GM06990 (cell line): Measurements from ENCODE around the gene NEDD4L.

Experiments used
- DNase-seq: peaks from one replicate; pipeline ENCODE4 v3.0.0-alpha.2; 2011; ENCODE audit not compliant: insufficient read length; ENCODE audit errors: extremely low read depth
- H3K27me3 ChIP-seq: replicated peaks from 2 replicates; pipeline ENCODE4 v1.6.0; 2011; ENCODE audit warnings: low read length; ENCODE audit not compliant: control insufficient read depth, insufficient read depth
- H3K36me3 ChIP-seq: 2 replicates; pipeline ENCODE4 v1.5.1; 2011; ENCODE audit warnings: low read length; ENCODE audit not compliant: control insufficient read depth, insufficient read depth
- H3K4me3 ChIP-seq: replicated peaks from 2 replicates; pipeline ENCODE4 v1.5.1; 2011; ENCODE audit warnings: low read depth, mild to moderate bottlenecking, control low read depth, low read length
- TF ChIP-seq, protein P1 (sequence below): IDR thresholded peaks from 2 replicates; pipeline ENCODE4 v1.5.1; 2011; ENCODE audit warnings: low read length, control low read depth, mild to moderate bottlenecking, inconsistent platforms; ENCODE audit not compliant: insufficient read depth, poor library complexity, severe bottlenecking

The NEDD4L gene

DNA sequence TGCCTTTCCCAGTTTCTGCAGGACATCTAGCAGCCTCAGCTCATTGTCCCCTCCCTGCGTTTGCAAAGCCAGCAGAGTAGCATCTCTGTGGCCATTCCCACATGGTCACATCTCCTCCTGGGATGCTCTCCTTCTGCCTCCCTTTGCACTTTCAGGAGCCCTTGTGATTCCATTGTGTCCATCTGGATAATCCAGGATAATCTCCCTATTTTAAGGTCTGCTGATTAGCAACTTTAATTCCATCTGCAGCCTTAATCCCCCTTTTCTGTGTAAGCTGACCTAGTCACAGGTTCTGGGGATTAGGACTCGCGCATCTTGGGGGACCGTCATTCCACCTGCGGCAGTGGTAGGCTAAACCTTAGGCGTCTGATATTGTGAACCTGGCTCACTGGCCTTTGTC lies 70.7 kb downstream of the NEDD4L start:
- DNase-seq = no peak
- Histone ChIP-seq H3K36me3 (no peaks in the 10 kb centered on the region), H3K27me3 (no peaks in the 10 kb centered on the region), H3K4me3 (no peak overlapping the region)
- TF ChIP-seq, protein P1, sequence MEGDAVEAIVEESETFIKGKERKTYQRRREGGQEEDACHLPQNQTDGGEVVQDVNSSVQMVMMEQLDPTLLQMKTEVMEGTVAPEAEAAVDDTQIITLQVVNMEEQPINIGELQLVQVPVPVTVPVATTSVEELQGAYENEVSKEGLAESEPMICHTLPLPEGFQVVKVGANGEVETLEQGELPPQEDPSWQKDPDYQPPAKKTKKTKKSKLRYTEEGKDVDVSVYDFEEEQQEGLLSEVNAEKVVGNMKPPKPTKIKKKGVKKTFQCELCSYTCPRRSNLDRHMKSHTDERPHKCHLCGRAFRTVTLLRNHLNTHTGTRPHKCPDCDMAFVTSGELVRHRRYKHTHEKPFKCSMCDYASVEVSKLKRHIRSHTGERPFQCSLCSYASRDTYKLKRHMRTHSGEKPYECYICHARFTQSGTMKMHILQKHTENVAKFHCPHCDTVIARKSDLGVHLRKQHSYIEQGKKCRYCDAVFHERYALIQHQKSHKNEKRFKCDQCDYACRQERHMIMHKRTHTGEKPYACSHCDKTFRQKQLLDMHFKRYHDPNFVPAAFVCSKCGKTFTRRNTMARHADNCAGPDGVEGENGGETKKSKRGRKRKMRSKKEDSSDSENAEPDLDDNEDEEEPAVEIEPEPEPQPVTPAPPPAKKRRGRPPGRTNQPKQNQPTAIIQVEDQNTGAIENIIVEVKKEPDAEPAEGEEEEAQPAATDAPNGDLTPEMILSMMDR = no peak

DNA sequence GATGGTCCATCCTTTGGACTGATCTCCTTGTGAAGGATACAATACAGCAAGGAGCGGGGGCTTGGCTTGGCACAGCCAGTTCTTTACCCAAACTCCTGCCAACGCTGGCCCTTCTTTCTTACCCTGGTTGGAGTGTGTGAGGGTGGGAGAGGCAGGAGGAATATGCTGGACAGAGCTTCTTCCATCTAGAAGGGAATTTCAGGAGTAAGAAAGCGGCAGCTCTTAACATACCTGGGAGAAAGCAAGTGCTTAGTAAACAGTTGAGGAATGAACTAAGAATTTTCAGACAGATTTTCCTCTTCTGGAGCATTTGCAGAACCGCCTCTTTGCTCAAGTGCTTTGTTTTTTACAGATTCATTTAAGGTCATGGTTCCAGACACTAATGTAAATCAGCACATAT lies 72.8 kb downstream of the NEDD4L start:
- Histone ChIP-seq H3K4me3 (no peak overlapping the region), H3K27me3 (no peaks in the 10 kb centered on the region), H3K36me3 (no peaks in the 10 kb centered on the region)
- DNase-seq = no peak
- TF ChIP-seq, protein P1 = no peak

DNA sequence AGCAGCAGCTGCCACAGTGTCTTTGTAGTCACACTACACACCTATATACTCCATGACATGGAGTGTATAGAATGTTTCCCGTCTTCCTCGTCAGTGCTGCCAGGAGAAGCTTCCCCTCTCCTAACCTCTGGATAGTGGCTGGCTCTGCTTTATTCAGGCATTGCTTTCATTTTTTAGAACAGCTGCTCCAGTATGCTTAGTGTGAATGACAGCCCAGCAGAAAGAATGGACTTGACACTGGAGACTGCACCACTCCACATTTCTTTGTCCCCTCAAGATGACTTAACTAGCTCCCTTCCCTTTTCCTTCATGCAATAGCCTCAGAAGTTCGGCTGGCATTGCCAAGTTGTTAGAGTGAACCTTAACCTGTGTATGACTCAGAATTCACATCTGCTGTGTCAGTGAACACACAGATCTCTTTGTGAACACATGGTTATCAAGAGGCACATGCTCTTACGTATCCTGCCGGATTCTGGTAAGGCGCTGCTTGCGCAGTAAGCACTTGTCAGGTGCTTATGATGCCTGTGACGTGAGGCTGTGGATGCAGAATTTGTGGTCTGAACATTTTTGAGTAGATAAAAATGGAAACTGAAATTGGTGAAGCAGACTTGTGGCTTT lies 73.9 kb downstream of the NEDD4L start:
- Histone ChIP-seq H3K36me3 (no peaks in the 10 kb centered on the region), H3K4me3 (no peak overlapping the region), H3K27me3 (no peaks in the 10 kb centered on the region)
- TF ChIP-seq, protein P1 = no peak
- DNase-seq = no peak

- TF ChIP-seq, protein P1 = no peak
- DNase-seq = no peak
- Histone ChIP-seq H3K36me3 (no peaks in the 10 kb centered on the region), H3K4me3 (no peak overlapping the region), H3K27me3 (no peaks in the 10 kb centered on the region)
Observed at GRCh38 chr18:58118536-58118935, 74.5 kb downstream of the NEDD4L start.

- TF ChIP-seq, protein P1 = no peak
- DNase-seq = no peak
- Histone ChIP-seq H3K4me3 (no peak overlapping the region), H3K27me3 (no peaks in the 10 kb centered on the region), H3K36me3 (no peaks in the 10 kb centered on the region)
Observed at GRCh38 chr18:58119819-58120218, 75.8 kb downstream of the NEDD4L start.

DNA sequence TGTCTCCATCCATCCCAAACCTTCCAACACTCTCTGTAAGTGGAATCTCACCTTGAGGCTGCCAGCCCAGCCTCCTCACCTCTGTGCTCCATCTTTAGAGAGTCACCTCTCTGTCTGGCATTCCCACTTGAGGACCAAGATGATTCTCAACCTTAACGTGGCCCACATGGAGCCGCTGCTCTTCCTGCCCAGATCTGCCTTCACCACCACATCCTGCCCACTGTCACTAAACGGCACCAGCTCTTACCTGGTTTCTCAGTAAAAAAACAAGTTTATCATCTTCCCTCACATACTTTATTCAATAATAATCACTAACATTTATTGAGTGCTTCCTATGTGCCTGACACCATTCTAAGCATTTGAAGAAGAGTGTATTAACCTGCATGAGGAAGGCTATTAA lies 80.4 kb downstream of the NEDD4L start:
- no peak overlapping the region for H3K4me3 ChIP-seq
- no peaks in the 10 kb centered on the region for H3K27me3 ChIP-seq
- H3K36me3 ChIP-seq = no peaks in the 10 kb centered on the region
- TF ChIP-seq, protein P1 = no peak
- no peak for DNase-seq
